GM20000 (cell line): ENCODE results near the gene RNASE7.
"Not testable (repeated sequence)": the region's sequence is repeated elsewhere in the genome, so short reads cannot be mapped to it uniquely, and the experiment has no call there.

Experiments used
- DNase-seq: peaks from one replicate; pipeline ENCODE4 v3.0.0; 2012; ENCODE audit warnings: low spot score
- CTCF ChIP-seq: IDR thresholded peaks from 2 replicates; pipeline ENCODE4 v1.5.1; 2012; ENCODE audit warnings: mild to moderate bottlenecking, control low read depth; ENCODE audit errors: extremely low read depth, missing control alignments

Gene RNASE7

GRCh38 chr14:21001218-21001617 is 40.9 kb upstream of the RNASE7 start:
- DNase-seq, result no peak
- no peak for TF ChIP-seq CTCF

DNA sequence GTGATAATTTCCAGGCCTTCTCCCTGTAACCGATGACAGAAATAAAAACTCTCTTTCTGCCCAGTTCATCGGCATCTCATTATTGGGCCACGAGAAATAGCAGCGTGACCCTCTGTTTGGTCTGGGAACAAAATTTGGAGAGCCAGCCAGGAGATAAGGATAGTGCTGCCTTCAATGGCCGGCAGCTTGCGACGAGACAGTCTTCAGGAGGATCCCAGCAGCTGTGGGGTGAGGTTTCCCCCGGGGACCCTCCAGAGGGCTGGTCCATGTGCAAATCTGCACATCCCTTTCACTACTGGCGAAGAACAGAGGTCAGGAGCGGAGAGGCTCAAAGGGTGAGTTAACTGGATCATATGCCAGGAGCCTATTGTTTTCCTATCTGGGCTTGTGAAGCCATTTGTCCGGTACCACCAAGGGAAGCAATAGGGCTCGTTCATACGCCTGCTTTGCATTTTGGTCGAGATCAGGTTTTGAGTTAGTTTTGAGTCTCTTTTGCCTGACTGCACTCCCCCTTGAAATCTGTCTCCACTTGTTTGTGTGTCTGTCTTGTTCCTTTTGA is 38.3 kb upstream of the RNASE7 start:
- no peak for DNase-seq
- no peak for TF ChIP-seq CTCF

DNA sequence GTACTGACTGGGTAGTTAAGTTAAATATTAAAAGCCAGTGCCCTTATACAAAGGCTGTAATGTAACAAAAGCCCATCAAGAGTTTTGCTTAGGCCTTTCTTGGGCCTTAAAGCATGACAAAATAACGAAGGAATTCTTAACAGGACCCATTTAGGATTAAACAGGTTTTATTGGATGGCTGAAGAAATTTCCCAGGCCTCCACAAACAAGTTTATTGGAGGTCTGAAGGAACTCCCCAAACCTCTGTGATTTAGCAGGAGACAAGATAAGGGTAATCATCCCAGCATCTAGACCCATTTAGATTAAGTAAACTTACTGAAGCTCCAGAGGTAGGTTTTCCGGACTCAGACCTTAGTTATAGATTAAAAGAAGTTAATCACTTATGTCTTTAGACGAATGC is 32.4 kb upstream of the RNASE7 start:
- not testable (repeated sequence) for DNase-seq

DNA sequence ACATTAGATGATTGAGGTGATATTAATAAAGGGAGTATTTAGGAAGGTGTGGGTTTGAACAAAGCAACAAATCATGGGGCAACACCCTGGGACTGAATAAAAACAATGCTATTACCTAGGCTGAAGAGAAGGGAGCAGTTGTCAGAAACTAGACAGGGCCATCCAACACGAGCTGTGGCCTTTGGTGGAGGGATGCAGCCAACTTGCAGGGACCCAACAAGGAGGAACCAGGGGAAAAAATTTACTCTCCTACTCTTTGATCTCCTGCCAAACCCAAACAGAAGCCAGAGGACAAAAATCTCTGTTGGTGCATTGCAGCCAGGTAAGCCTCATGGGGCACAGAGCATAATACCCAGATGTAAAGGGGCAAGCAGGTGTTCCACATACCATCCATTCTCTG is 31.0 kb upstream of the RNASE7 start:
- no peak for DNase-seq
- no peak for TF ChIP-seq CTCF

- peak; percentile 70 for DNase-seq
- TF ChIP-seq CTCF, result peak; percentile 57
These were observed 27.4 kb upstream of the RNASE7 start for GRCh38 chr14:21014761-21015190.

DNA sequence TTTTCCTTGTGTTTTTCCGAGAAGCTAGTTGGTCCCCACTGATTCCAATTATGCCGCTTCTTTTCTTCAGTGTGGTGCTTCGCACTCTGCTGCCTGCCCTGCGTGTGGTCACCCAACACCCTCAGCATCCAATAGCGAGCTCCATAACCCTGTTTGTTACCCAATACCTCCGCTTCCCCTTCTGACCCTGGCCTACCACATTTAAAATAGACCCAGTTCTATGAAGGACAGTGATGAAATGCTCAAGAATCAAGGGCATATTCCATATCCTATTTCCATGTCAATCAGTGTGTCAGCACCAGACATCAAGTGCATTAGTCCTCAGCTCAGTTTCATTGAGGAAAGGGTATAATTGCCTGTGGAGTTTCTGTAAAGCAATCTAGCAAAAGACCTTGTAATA is 26.9 kb upstream of the RNASE7 start:
- DNase-seq, result no peak
- TF ChIP-seq CTCF, result no peak

- no peak for DNase-seq
- TF ChIP-seq CTCF, result no peak
These were observed 25.6 kb upstream of the RNASE7 start for GRCh38 chr14:21016413-21017190.

DNA sequence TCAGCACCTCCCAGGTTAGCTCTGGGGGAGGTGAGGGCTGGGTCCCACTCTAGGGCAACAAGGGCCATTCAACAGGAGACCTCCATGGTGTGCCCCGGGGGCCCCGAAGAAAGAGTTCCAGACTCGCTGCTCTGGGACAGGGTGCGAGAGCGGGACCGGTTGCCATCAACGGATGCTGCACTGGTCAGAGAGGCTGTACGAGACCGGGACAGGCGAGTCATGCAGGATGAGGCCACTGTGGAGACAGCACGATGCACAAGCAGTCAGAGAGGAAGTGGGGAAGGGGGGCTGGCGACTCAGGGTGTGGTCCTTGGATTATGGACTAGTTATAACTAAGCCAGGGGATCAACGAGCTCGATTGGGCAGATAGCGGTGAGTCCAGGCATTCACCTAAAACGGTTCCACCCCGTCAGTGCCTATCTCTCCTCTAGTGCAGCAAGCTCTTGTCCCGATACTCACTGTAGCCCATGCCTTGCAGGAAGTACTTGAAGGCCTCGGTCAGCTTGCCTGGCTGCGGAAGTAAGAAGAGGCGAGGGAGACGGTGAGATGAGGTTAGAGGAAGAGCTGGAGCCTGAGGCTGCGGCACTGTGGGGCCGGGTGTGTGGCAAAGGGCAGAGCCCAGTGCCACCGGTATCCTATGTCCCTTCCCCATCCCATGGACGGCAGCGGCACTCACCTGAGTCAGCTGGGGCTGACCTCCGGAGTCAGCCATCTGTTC is 24.5 kb upstream of the RNASE7 start:
- DNase-seq, result no peak
- TF ChIP-seq CTCF, result no peak
